Peyer's patch (tissue), 4 donors: ENCODE results near the gene FER.

Experiments
- POLR2A ChIP-seq, 2 donors: fragments of 450-650 bp; IDR thresholded peaks; one replicate each; pipeline ENCODE4 v1.5.1; 2017; ENCODE audit warnings: antibody characterized with exemption in 2 of 2, mild to moderate bottlenecking in 2 of 2, moderate library complexity in 2 of 2
- TF ChIP-seq, protein P1 (sequence below), 6 experiments: fragments of 450-650 bp in 4 of 6; fragments of 200-600 bp in 2 of 6; sonication (generic) in 1 of 6; IDR thresholded peaks; one replicate each; pipeline ENCODE4 v1.5.1; 2017 to 2019; ENCODE audit warnings: antibody characterized with exemption in 6 of 6, mild to moderate bottlenecking in 3 of 6, moderate library complexity in 1 of 6

DNA sequence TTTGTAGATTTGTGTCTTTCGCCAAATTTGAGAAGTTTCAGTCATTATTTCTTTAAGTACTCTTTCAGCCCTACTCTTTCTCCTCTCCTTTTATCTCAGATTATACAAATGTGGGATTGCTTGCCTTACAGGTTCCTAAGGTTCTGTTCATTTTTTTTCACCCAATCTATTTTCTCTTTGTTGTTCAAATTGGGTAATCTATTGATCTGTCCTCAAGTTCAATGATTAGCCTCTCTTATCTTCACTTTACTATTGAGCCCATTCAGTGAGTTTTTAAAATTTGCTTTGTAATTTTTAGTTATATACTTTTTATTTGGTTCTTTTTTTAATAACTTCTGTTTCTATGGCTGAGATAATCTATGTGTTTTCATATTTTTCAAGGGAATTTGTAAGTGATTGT is 282.1 kb downstream of the FER start:
- TF ChIP-seq, protein P1, sequence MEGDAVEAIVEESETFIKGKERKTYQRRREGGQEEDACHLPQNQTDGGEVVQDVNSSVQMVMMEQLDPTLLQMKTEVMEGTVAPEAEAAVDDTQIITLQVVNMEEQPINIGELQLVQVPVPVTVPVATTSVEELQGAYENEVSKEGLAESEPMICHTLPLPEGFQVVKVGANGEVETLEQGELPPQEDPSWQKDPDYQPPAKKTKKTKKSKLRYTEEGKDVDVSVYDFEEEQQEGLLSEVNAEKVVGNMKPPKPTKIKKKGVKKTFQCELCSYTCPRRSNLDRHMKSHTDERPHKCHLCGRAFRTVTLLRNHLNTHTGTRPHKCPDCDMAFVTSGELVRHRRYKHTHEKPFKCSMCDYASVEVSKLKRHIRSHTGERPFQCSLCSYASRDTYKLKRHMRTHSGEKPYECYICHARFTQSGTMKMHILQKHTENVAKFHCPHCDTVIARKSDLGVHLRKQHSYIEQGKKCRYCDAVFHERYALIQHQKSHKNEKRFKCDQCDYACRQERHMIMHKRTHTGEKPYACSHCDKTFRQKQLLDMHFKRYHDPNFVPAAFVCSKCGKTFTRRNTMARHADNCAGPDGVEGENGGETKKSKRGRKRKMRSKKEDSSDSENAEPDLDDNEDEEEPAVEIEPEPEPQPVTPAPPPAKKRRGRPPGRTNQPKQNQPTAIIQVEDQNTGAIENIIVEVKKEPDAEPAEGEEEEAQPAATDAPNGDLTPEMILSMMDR (IDR thresholded peaks at IDR 0.05): no peak
- TF ChIP-seq POLR2A (IDR thresholded peaks at IDR 0.05): no peak
